Ovary (tissue), 9 donors: ENCODE data around the gene SUGCT. TPM values are rescaled to one million over a fixed set of nuclear protein-coding genes. Genes with fewer than 3 reads are reported as not detected.

Experiments used
- DNase-seq, 5 donors: peaks; one replicate each; pipeline ENCODE4 v3.0.0-alpha.2; 2019 to 2020
- H3K27ac ChIP-seq, 2 donors: fragments of 200-600 bp; one replicate each; pipeline versions ENCODE4 v1.5.1 to v1.8.0; 2019 to 2022
- H3K27me3 ChIP-seq: fragments of 200-600 bp; one replicate; pipeline ENCODE4 v1.8.0; 2022
- H3K36me3 ChIP-seq: fragments of 200-600 bp; sonication (generic); one replicate; pipeline ENCODE4 v1.5.1; 2019
- H3K4me1 ChIP-seq: one replicate; pipeline ENCODE4 v1.8.1; 2013; ENCODE audit warnings: mild to moderate bottlenecking, moderate library complexity; ENCODE audit not compliant: insufficient read depth
- H3K4me3 ChIP-seq: fragments of 200-600 bp; sonication (generic); one replicate; pipeline ENCODE4 v1.5.1; 2017
- H3K9me3 ChIP-seq, 2 donors: fragments of 200-600 bp in 1 of 2; sonication (generic) in 1 of 2; one replicate each; pipeline versions ENCODE4 v1.5.1 to v1.8.1; 2013 to 2019; ENCODE audit warnings: mild to moderate bottlenecking in 1 of 2, moderate library complexity in 1 of 2
- CTCF ChIP-seq, 3 donors: fragments of 450-650 bp in 2 of 3; fragments of 200-600 bp in 1 of 3; IDR thresholded peaks; one replicate each; pipeline versions ENCODE4 v1.5.1 to v1.8.0; 2016 to 2022; ENCODE audit warnings: antibody characterized with exemption in 3 of 3, mild to moderate bottlenecking in 1 of 3
- EP300 ChIP-seq: sonication (generic); formaldehyde crosslinking; IDR thresholded peaks from one replicate; pipeline ENCODE4 v1.6.1; 2017; ENCODE audit warnings: antibody characterized with exemption
- POLR2A ChIP-seq: fragments of 450-650 bp; IDR thresholded peaks from one replicate; pipeline ENCODE4 v1.6.1; 2017; ENCODE audit warnings: antibody characterized with exemption, mild to moderate bottlenecking, moderate library complexity
- WGBS, 3 donors: extraction: QIAGEN DNeasy Blood & Tissue Kit in 1 of 3; methylation state at CpG; one replicate each; pipeline versions ENCODE4 v1.1.5 to v1.1.7; 2013 to 2017; 5-methylcytosine and 5-hydroxymethylcytosine counted together
- intact Hi-C, 4 donors: fragments of 100-400 bp; cut with DNase I; formaldehyde crosslinking; loops; one replicate each; pipeline versions ENCODE4 v1.11.0 to v1.15.1; 2022 to 2023
- polyA plus RNA-seq, 2 donors: library from polyadenylated mRNA; stranded (reverse); fragments of 200-250 nt in 1 of 2; fragments of 350-450 nt in 1 of 2; fragmentation: Illumina TruSeq in 1 of 2; extraction: RNeasy Lipid Tissue Mini Kit (QIAGEN cat#74804) in 1 of 2; gene quantifications; one replicate each; pipeline ENCODE4 v1.2.3, GENCODE V29; 2013 to 2014
- total RNA-seq, 7 donors: library from RNA; depleted of rRNA in 2 of 7; stranded (reverse); fragments of >200 nt in 2 of 7; fragmentation: NEBNext Ultra II Directional in 3 of 7; extraction: Animal tissue kit (Norgen Biotek cat#: 25700) in 3 of 7; gene quantifications; one replicate each; pipeline versions ENCODE4 v1.1.0 to v1.2.4, GENCODE V29; 2016 to 2023
- donor health status: DM: no; HTN: no; CAD: no; lungs with moderate emphysema.
- donor health status: DM: no; HTN: no; CAD: no.
- donor health status: Bipolar disorder and iron deficiency.
- donor health status: DM: yes; HTN: yes; CAD: no.
- donor health status: DM: no; HTN: no; CAD: no.
- donor health status: DM: yes; HTN: yes; CAD: no.

The SUGCT gene
- total and polyA plus RNA-seq, 9 donors = 3.4 to 9.3 (median 7.8) TPM

GRCh38 chr7:40709062-40709964 lies 574.5 kb downstream of the SUGCT start:
- TF ChIP-seq POLR2A = no peak
- no peak for TF ChIP-seq EP300
- no peak for TF ChIP-seq CTCF (IDR thresholded peaks at IDR 0.05)
- H3K27me3 ChIP-seq = no peaks in the 10 kb centered on the region
- intact Hi-C loops = no loop called here
- no peaks in the 10 kb centered on the region for H3K9me3 ChIP-seq
- H3K4me1 ChIP-seq = peaks cover 1% of the 10 kb centered on the region
- H3K36me3 ChIP-seq = no peaks in the 10 kb centered on the region
- H3K27ac ChIP-seq = no peak overlapping the region
- H3K4me3 ChIP-seq = no peak overlapping the region
- WGBS, 3 donors = 81 to 92% (median 91%) methylated on average over 6 of the region's 6 CpGs
- DNase-seq = no peak

- Histone ChIP-seq H3K4me1 (peaks cover 3% of the 10 kb centered on the region), H3K9me3 (no peaks in the 10 kb centered on the region), H3K4me3 (no peak overlapping the region), H3K36me3 (no peaks in the 10 kb centered on the region), H3K27ac (no peak overlapping the region), H3K27me3 (no peaks in the 10 kb centered on the region)
- WGBS, 3 donors = 96 to 98% (median 98%) methylated on average over 6 of the region's 6 CpGs
- TF ChIP-seq POLR2A (no peak), CTCF (IDR thresholded peaks at IDR 0.05) (no peak), EP300 (no peak)
- no peak for DNase-seq
- intact Hi-C loops = no loop called here
Measured at GRCh38 chr7:40711706-40712105, 576.9 kb downstream of the SUGCT start.

GRCh38 chr7:40714363-40715052 lies 579.7 kb downstream of the SUGCT start:
- Histone ChIP-seq H3K27me3 (no peaks in the 10 kb centered on the region), H3K4me3 (no peak overlapping the region), H3K27ac (no peak overlapping the region), H3K36me3 (no peaks in the 10 kb centered on the region), H3K9me3 (no peaks in the 10 kb centered on the region), H3K4me1 (peaks cover 6% of the 10 kb centered on the region)
- DNase-seq = no peak
- TF ChIP-seq CTCF (IDR thresholded peaks at IDR 0.05) = no peak
- WGBS, 3 donors = 27 to 46% (median 36%) methylated on average over 2 of the region's 2 CpGs
- intact Hi-C loops = no loop called here

GRCh38 chr7:40715053-40715430 lies 580.2 kb downstream of the SUGCT start:
- WGBS, 3 donors = 49 to 69% (median 67%) methylated on average over 3 of the region's 3 CpGs
- intact Hi-C loops = no loop called here
- peaks cover 6% of the 10 kb centered on the region for H3K4me1 ChIP-seq
- TF ChIP-seq POLR2A = no peak
- H3K36me3 ChIP-seq = no peaks in the 10 kb centered on the region
- H3K27me3 ChIP-seq = no peaks in the 10 kb centered on the region
- H3K9me3 ChIP-seq = no peaks in the 10 kb centered on the region
- no peak overlapping the region for H3K4me3 ChIP-seq
- H3K27ac ChIP-seq = no peak overlapping the region
- no peak for DNase-seq

GRCh38 chr7:40716052-40716451 lies 581.2 kb downstream of the SUGCT start:
- intact Hi-C loops = no loop called here
- H3K27ac ChIP-seq = no peak overlapping the region

More at GRCh38 chr7:40716052-40716451, 581.2 kb downstream of the SUGCT start:
- no peak for DNase-seq
- TF ChIP-seq POLR2A (no peak), CTCF (IDR thresholded peaks at IDR 0.05) (no peak), EP300 (no peak)
- H3K9me3 ChIP-seq = no peaks in the 10 kb centered on the region
- no peaks in the 10 kb centered on the region for H3K36me3 ChIP-seq
- H3K4me1 ChIP-seq = peaks cover 6% of the 10 kb centered on the region
- H3K4me3 ChIP-seq = no peak overlapping the region
- no peaks in the 10 kb centered on the region for H3K27me3 ChIP-seq
